Type B pancreatic cell (in vitro differentiated cells): Measurements from ENCODE around the gene PLA1A. TPM values are rescaled to one million over a fixed set of nuclear protein-coding genes. Genes with fewer than 3 reads are reported as not detected.

Source experiments
- DNase-seq: peaks from one replicate; pipeline ENCODE4 v3.0.0; 2021; ENCODE audit warnings: mixed read lengths; ENCODE audit not compliant: unreplicated experiment; ENCODE audit errors: extremely low spot score
- H3K27ac Mint-ChIP-seq: 2 replicates; pipeline ENCODE4 v1.8.0; 2021; ENCODE audit warnings: mild to moderate bottlenecking, mixed read lengths
- H3K27me3 Mint-ChIP-seq: 2 replicates; pipeline ENCODE4 v1.8.0; 2021; ENCODE audit warnings: mixed read lengths
- H3K36me3 Mint-ChIP-seq: 2 replicates; pipeline ENCODE4 v1.8.0; 2021; ENCODE audit warnings: mixed read lengths
- H3K4me1 Mint-ChIP-seq: one replicate; pipeline ENCODE4 v1.8.0; 2021; ENCODE audit warnings: mixed read lengths; ENCODE audit not compliant: unreplicated experiment
- H3K4me3 Mint-ChIP-seq: 2 replicates; pipeline ENCODE4 v1.8.0; 2021; ENCODE audit warnings: mild to moderate bottlenecking, mixed read lengths
- H3K9me3 Mint-ChIP-seq: 2 replicates; pipeline ENCODE4 v1.8.0; 2021; ENCODE audit warnings: mixed read lengths
- total RNA-seq: library from RNA; stranded (reverse); gene quantifications from 2 replicates; pipeline ENCODE4 v1.2.1, GENCODE V29; 2021; ENCODE audit warnings: low replicate concordance
- TF ChIP-seq, protein P1 (sequence below): fragments of 200-600 bp; sonication (generic); conservative IDR thresholded peaks from 2 replicates; pipeline ENCODE4 v1.5.0; 2021; ENCODE audit warnings: antibody characterized with exemption, mild to moderate bottlenecking

The PLA1A gene
- total RNA-seq, 1 donor from 2014 or later = 1.6 TPM

DNA sequence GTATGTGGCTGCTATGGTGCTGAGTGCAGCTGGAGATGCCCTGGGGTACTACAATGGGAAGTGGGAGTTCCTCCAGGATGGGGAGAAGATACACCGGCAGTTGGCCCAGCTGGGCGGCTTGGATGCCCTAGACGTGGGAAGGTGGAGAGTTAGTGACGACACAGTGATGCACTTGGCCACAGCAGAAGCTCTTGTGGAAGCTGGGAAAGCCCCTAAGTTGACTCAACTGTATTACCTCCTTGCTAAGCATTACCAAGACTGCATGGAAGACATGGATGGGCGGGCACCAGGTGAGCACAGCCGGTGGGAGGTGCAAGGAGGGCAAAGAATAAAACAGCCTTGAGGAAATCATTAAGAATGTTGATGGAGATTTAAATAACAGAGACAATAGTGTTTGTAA is 15.5 kb upstream of the PLA1A start:
- H3K4me1 Mint-ChIP-seq = peaks cover 10% of the 10 kb centered on the region
- H3K27ac Mint-ChIP-seq = no peak overlapping the region
- TF ChIP-seq, protein P1, sequence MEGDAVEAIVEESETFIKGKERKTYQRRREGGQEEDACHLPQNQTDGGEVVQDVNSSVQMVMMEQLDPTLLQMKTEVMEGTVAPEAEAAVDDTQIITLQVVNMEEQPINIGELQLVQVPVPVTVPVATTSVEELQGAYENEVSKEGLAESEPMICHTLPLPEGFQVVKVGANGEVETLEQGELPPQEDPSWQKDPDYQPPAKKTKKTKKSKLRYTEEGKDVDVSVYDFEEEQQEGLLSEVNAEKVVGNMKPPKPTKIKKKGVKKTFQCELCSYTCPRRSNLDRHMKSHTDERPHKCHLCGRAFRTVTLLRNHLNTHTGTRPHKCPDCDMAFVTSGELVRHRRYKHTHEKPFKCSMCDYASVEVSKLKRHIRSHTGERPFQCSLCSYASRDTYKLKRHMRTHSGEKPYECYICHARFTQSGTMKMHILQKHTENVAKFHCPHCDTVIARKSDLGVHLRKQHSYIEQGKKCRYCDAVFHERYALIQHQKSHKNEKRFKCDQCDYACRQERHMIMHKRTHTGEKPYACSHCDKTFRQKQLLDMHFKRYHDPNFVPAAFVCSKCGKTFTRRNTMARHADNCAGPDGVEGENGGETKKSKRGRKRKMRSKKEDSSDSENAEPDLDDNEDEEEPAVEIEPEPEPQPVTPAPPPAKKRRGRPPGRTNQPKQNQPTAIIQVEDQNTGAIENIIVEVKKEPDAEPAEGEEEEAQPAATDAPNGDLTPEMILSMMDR = no peak
- no peaks in the 10 kb centered on the region for H3K9me3 Mint-ChIP-seq
- H3K36me3 Mint-ChIP-seq = no peaks in the 10 kb centered on the region
- no peak overlapping the region for H3K4me3 Mint-ChIP-seq
- H3K27me3 Mint-ChIP-seq = no peaks in the 10 kb centered on the region
- no peak for DNase-seq

DNA sequence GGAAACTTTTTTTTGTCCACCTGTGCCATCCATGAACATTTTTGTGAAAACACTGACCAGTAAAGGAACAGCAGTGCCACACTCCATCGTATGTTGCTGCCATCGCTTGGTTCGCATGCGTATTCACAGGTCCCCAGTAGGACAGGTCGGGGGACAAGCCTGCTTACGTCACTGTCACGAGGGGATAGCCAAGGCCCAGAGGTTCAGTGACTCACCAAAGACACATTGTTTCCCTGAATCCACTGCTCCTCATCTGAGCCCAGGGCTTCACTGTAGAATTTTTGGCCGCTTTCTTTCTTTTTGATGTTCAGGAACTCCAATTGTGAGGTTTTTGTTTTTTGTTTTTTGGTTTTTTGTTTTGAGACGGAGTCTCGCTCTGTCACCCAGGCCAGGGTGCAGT is 12.5 kb upstream of the PLA1A start:
- Mint-ChIP-seq H3K4me1 (peaks cover 5% of the 10 kb centered on the region), H3K27me3 (peaks cover 6% of the 10 kb centered on the region), H3K9me3 (no peaks in the 10 kb centered on the region), H3K4me3 (no peak overlapping the region), H3K27ac (no peak overlapping the region), H3K36me3 (no peaks in the 10 kb centered on the region)
- TF ChIP-seq, protein P1 = no peak
- no peak for DNase-seq

DNA sequence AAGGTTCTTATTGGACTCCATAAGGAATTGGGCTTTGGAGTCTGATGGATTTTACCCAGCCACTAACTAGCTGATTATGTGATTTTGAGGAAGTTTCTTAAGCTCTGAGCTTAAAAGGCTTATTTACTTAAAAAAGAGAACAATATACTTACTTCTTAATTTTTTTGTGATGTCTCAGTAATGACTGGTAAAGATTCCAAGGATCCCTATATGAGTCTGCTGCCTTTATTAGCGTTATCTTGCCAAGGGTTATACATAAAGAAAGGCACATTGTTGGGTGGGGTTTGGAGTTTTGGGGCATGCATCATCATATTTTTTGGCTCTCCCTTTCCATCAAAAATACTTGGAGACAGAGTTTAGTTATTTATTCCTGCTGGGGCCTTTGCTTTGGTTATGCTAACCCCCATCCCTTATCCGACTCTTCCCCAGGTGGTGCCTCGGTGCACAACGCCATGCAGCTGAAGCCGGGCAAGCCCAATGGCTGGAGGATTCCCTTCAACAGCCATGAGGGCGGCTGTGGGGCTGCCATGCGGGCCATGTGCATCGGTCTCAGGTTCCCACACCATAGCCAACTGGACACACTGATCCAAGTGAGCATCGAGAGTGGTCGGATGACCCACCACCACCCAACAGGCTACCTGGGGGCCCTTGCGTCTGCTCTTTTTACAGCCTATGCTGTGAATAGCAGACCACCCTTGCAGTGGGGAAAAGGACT is 11.7 kb upstream of the PLA1A start:
- H3K36me3 Mint-ChIP-seq = no peaks in the 10 kb centered on the region
- peaks cover 7% of the 10 kb centered on the region for H3K27me3 Mint-ChIP-seq
- no peak overlapping the region for H3K27ac Mint-ChIP-seq
- no peak overlapping the region for H3K4me3 Mint-ChIP-seq
- TF ChIP-seq, protein P1 = no peak
- H3K4me1 Mint-ChIP-seq = no peaks in the 10 kb centered on the region
- DNase-seq = no peak
- no peaks in the 10 kb centered on the region for H3K9me3 Mint-ChIP-seq

DNA sequence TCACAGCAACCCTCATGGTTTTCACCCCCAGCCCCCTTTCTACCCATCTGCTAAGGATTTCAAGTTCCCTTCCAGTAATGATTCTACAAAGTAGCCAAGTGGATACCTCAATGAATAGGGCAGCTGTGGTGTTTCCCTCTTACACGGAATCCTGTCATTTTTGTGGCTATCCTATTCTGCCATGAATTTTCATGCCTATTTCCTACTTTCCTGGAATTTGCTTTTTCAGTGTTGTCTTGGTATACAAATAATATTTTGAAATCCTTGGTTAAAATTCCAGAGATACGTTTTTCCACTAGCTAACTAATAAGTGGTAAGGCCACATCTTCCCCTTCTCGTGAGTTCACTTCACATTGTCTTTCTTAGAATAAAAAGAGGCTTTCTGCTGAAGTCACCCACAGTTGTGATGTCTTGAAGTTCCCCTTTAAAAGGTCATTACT is 10.9 kb upstream of the PLA1A start:
- peaks cover 7% of the 10 kb centered on the region for H3K27me3 Mint-ChIP-seq
- no peak for DNase-seq
- no peaks in the 10 kb centered on the region for H3K9me3 Mint-ChIP-seq
- H3K36me3 Mint-ChIP-seq = no peaks in the 10 kb centered on the region
- no peak overlapping the region for H3K4me3 Mint-ChIP-seq
- H3K4me1 Mint-ChIP-seq = no peaks in the 10 kb centered on the region
- TF ChIP-seq, protein P1 = no peak
- no peak overlapping the region for H3K27ac Mint-ChIP-seq

DNA sequence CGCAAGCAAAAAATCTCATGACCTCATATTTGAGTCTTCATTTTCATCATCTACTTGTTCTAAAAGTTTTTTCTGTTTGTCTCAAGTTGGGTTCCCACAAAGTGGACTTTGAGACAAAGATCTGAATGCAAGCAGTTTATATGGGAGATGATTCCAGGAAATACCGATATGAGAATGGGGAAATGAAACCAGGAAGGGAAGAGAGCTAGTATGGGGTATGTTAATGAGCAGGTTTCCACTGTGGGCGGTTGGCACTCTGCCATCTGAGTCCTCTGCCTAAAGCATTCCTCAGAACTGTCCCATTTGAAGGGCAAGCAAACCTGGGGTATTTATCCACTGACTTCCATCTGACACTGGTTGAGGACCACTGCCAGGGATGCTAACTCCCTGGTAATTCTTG is 9.6 kb upstream of the PLA1A start:
- Mint-ChIP-seq H3K9me3 (no peaks in the 10 kb centered on the region), H3K36me3 (no peaks in the 10 kb centered on the region), H3K27me3 (peaks cover 7% of the 10 kb centered on the region), H3K27ac (no peak overlapping the region), H3K4me3 (no peak overlapping the region), H3K4me1 (no peaks in the 10 kb centered on the region)
- no peak for DNase-seq
- TF ChIP-seq, protein P1 = no peak
